ENCODE measurements around the gene RWDD4.

RWDD4 gene

GRCh38 chr4:183602557-183603027 is 56.4 kb downstream of the RWDD4 start:
- no peak for DNase-seq (ENCODE audit: extremely low read depth in 1 of 2, low read depth in 1 of 2)

- no peak for DNase-seq (ENCODE audit: extremely low read depth in 1 of 2, low read depth in 1 of 2)
Observed at GRCh38 chr4:183601381-183601780, 57.6 kb downstream of the RWDD4 start.

DNA sequence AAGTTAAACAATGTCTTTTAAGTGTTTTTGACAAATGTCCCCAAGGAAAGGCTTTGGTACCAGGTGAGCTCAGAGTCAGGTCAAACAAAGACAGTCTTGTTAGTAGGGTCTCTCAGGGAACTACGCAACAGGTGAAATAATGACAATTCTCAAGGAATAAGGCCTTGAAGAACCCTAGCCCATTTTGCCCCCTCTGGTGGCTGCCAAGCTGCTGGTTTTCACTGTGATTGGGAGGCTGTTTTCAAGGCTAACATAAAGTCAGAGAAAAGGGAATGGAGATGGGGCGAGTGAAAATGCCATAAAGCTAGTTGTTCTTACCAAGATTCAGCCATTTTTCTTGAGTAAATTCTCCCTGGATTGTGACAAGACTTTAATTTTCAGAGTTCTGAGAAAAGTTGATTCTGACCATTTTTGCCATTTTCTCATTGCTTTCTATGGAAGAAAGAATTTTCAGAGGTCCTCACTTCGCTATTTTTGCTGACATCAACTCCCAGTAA is 58.7 kb downstream of the RWDD4 start:
- DNase-seq (ENCODE audit: extremely low read depth in 1 of 2, low read depth in 1 of 2), result no peak

DNA sequence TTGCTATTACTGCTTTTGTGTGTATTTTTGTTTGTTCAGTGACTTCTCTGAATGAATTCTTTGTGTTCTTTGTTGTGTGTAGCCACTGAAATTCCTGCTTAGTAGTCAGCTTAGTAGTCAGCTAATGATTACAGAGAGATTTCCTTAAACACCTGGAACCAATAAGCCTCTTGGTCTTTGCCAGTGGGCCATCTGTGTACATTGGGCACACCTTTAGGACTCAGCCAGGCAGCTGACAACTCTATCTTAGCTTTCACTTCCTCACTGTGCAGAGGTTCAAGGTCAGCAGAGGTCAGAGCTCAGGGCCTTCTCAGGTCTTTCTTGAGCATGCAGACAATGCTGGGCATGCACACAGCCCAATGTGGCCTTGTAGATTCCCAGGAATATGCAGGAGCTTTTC is 59.3 kb downstream of the RWDD4 start:
- DNase-seq (ENCODE audit: extremely low read depth in 1 of 2, low read depth in 1 of 2), result no peak

DNA sequence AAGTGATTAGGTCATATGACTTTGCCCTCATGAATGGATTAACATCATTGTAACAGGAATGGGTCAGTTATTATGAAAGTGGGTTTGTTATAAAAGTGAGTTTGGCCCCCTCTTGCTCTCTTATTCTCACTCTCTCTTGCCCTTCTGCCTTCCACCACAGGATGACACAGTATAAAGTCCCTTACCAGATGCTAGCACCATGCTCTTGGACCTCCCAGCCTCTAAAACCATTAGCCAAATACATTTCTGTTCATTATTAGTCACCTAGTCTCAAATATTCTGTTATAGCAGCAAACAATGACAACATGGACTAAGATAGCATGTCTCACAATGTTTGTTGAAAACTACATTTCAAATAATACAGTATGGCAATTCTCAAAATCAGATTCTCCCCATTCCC is 59.7 kb downstream of the RWDD4 start:
- no peak for DNase-seq (ENCODE audit: extremely low read depth in 1 of 2, low read depth in 1 of 2)

GRCh38 chr4:183596067-183596757 is 62.8 kb downstream of the RWDD4 start:
- DNase-seq (ENCODE audit: extremely low read depth in 1 of 2, low read depth in 1 of 2), result no peak

DNA sequence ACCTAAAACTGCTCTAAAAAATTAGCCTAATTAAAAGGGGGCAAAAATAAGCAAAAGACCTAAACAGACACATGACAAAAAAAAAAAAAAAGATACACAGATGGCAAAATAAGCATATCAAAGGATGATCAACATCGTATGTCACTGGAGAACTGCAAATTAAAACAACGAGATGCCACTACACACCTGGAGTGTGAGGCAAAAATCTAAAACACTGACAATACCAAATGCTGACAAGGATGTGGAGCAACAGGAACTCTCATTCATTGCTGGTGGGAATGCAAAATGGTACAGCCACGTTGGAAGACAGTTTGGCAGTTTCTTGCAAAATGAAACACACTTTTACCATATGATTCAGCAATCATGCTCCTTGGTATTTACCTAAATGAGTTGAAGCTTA is 64.2 kb downstream of the RWDD4 start:
- DNase-seq (ENCODE audit: extremely low read depth in 1 of 2, low read depth in 1 of 2), result no peak

GRCh38 chr4:183591301-183591700 is 67.7 kb downstream of the RWDD4 start:
- no peak for DNase-seq (ENCODE audit: extremely low read depth in 1 of 2, low read depth in 1 of 2)
